Thoracic aorta (tissue), 2 donors: ENCODE data around the gene TIMM9. TPM values are rescaled to one million over a fixed set of nuclear protein-coding genes. Genes with fewer than 3 reads are reported as not detected.

Experiments used
- ATAC-seq: fragments of 150-250 bp; one replicate; pipeline ENCODE4 v1.8.0; 2017; ENCODE audit warnings: low read depth; ENCODE audit not compliant: insufficient number of reproducible peaks, low FRiP score
- DNase-seq: peaks from one replicate; pipeline ENCODE4 v3.0.0-alpha.2; 2020; ENCODE audit warnings: low spot score
- H3K27ac ChIP-seq, 2 donors: fragments of 200-600 bp; sonication (generic); 1 replicate in 1 of 2; 2 replicates in 1 of 2; pipeline ENCODE4 v1.5.1; 2016; ENCODE audit warnings: mild to moderate bottlenecking in 2 of 2, moderate library complexity in 2 of 2
- H3K27me3 ChIP-seq: fragments of 200-600 bp; sonication (generic); replicated peaks from 2 replicates; pipeline ENCODE4 v1.6.0; 2016; ENCODE audit warnings: mild to moderate bottlenecking; ENCODE audit not compliant: insufficient read depth
- H3K36me3 ChIP-seq: fragments of 200-600 bp; sonication (generic); one replicate; pipeline ENCODE4 v1.5.1; 2016
- H3K4me1 ChIP-seq, 2 donors: fragments of 200-600 bp; sonication (generic); 1 replicate in 1 of 2; 2 replicates in 1 of 2; pipeline versions ENCODE4 v1.5.1 to v1.6.0; 2016; ENCODE audit warnings: low read depth in 2 of 2, mild to moderate bottlenecking in 1 of 2; ENCODE audit not compliant: control insufficient read depth in 1 of 2
- H3K4me3 ChIP-seq: fragments of 200-600 bp; sonication (generic); 2 replicates; pipeline ENCODE4 v1.5.1; 2016; ENCODE audit warnings: mild to moderate bottlenecking
- H3K9me3 ChIP-seq: fragments of 200-600 bp; sonication (generic); 2 replicates; pipeline ENCODE4 v1.5.1; 2016
- total RNA-seq, 2 donors: library from RNA; depleted of rRNA; stranded (reverse); fragments of >200 nt; gene quantifications; one replicate each; pipeline versions ENCODE4 v1.1.0 to v1.2.3, GENCODE V29; 2016
- TF ChIP-seq, protein P1 (sequence below): fragments of 200-600 bp; sonication (generic); IDR thresholded peaks from one replicate; pipeline ENCODE4 v1.5.1; 2019; ENCODE audit warnings: antibody characterized with exemption

The TIMM9 gene, protein sequence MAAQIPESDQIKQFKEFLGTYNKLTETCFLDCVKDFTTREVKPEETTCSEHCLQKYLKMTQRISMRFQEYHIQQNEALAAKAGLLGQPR
- total RNA-seq = 10 to 100 TPM; 43.9 to 87.1 TPM

DNA sequence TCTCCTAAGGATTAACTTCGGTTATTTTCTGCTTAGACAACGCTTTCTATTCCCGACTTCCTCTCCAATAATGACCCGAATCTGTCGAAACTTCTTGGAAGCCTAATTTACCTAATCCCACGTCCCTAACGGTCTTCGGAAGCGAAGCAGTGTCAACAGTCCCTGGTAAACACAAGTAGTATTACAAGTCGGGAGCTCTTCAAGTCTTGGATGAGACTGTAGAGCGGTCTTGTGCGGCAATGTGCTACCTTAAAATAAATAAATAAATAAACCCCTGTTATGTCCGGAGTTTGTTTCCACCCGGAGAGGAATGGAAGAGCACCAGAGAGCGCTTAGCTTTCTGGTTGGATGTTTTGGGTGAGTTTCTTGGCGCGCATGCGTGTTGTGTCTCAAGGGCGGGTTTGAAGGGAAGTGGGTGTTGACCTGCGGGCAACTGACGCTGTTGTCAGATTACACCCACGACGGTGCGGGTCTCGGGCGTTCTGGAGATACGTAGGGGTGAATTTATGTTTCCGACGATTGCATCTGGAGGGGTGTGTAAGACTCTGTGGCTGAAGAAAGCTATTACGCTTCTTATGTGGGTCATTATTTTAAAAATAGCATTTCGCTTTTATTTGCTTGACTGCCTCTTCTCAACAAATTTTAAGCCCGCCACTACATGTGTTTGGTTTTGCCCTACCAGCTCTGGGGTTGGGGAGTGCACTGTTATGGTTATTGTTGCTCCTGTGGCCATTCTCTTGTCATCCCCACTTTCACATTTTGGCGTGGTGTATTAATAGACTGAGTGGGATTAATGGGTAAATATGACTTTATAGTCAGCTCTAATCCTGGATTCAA lies at the start of gene TIMM9, which contains the start of gene KIAA0586:
Gene TIMM9, minus strand, starts transcription at position 251 of the 837 bp plus-strand sequence. CDS start 15,586 bp downstream, outside the sequence.
Gene KIAA0586, plus strand, starts transcription at position 439 of the 837 bp plus-strand sequence. CDS start 546 bp downstream, outside the sequence.
- DNase-seq (peak; percentile 95), ATAC-seq (peak; percentile 99)
- H3K4me3 ChIP-seq = peak within 1 kb of the TSS; percentile 95
- H3K27me3 ChIP-seq = no peaks in the 10 kb centered on the region
- H3K27ac ChIP-seq = peak within 1 kb of the TSS; percentile 92 to 96
- no peaks in the 10 kb centered on the region for H3K9me3 ChIP-seq
- TF ChIP-seq, protein P1, sequence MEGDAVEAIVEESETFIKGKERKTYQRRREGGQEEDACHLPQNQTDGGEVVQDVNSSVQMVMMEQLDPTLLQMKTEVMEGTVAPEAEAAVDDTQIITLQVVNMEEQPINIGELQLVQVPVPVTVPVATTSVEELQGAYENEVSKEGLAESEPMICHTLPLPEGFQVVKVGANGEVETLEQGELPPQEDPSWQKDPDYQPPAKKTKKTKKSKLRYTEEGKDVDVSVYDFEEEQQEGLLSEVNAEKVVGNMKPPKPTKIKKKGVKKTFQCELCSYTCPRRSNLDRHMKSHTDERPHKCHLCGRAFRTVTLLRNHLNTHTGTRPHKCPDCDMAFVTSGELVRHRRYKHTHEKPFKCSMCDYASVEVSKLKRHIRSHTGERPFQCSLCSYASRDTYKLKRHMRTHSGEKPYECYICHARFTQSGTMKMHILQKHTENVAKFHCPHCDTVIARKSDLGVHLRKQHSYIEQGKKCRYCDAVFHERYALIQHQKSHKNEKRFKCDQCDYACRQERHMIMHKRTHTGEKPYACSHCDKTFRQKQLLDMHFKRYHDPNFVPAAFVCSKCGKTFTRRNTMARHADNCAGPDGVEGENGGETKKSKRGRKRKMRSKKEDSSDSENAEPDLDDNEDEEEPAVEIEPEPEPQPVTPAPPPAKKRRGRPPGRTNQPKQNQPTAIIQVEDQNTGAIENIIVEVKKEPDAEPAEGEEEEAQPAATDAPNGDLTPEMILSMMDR = no peak
- no peaks in the 10 kb centered on the region for H3K36me3 ChIP-seq
- peaks cover 13 to 34% of the 10 kb centered on the region in 2 donors for H3K4me1 ChIP-seq

DNA sequence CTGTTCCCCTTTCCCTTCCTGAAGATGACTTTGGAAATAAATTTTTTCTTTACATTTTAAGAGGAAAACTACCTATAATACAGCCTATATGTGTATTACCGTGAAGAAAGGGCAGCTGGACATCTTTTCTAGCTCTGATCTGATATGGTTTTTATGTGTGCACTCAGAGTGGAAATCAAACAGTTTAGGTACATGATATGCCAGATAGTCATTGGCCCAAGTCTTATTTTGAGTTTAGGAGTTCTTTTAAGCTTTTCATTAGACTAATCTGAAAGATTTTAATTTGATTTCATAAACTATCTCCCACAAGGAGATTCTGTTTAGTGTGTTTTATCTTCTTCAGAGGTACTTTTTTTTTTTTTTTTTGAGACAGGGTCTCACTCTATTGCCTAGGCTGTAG lies 49.0 kb upstream of the TIMM9 start:
- H3K9me3 ChIP-seq = no peaks in the 10 kb centered on the region
- no peak for ATAC-seq
- TF ChIP-seq, protein P1 = no peak
- H3K27me3 ChIP-seq = no peaks in the 10 kb centered on the region
- H3K4me1 ChIP-seq = no peaks in the 10 kb centered on the region
- no peak for DNase-seq
- H3K4me3 ChIP-seq = no peak overlapping the region
- H3K27ac ChIP-seq = no peak overlapping the region
- H3K36me3 ChIP-seq = peaks cover 5% of the 10 kb centered on the region

DNA sequence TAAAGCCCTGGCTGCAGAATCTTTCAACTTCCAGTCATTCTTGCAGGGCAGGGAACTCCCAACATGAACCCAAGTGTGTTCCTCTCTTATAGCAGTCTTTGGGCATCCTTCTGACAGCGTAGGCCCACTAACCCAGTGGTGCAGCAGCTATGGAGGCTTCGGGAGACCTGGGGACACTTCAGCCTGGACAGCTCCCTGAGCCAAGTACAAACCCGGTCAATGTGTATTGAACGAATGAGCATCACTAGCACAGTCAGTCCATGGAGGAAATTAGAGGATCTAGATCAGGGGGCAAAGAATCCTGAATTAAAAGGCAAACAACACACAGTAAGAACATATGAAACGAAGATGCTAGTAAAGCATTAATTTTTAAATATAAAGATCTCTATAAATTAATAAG lies 42.0 kb upstream of the TIMM9 start:
- no peak for ATAC-seq
- H3K27ac ChIP-seq = no peak overlapping the region
- TF ChIP-seq, protein P1 = no peak
- H3K36me3 ChIP-seq = peaks cover 9% of the 10 kb centered on the region
- no peaks in the 10 kb centered on the region for H3K27me3 ChIP-seq
- no peak for DNase-seq
- H3K4me1 ChIP-seq = no peaks in the 10 kb centered on the region
- no peaks in the 10 kb centered on the region for H3K9me3 ChIP-seq
- H3K4me3 ChIP-seq = no peak overlapping the region

DNA sequence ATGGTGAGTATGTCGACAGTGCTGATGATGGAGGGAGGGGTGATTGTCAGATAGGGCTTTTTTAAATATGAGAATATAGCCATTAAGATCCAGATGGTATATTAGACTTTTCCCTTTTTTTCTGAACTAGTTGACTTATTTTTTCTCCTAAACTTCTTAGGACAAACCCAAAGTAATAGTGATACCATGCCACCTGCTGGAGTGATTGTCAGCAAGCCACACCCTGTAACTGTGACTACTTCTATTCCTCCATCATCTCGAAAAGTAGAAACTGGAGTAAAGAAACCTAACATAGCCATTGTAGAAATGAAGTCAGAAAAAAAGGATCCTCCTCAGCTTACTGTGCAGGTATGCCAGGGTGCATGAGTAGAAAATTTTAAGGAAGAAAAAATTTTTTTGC lies 40.2 kb upstream of the TIMM9 start:
- H3K4me3 ChIP-seq = no peak overlapping the region
- H3K4me1 ChIP-seq = no peaks in the 10 kb centered on the region
- peaks cover 17% of the 10 kb centered on the region for H3K36me3 ChIP-seq
- TF ChIP-seq, protein P1 = no peak
- DNase-seq = no peak
- H3K27me3 ChIP-seq = no peaks in the 10 kb centered on the region
- H3K9me3 ChIP-seq = no peaks in the 10 kb centered on the region
- no peak for ATAC-seq
- H3K27ac ChIP-seq = no peak overlapping the region

DNA sequence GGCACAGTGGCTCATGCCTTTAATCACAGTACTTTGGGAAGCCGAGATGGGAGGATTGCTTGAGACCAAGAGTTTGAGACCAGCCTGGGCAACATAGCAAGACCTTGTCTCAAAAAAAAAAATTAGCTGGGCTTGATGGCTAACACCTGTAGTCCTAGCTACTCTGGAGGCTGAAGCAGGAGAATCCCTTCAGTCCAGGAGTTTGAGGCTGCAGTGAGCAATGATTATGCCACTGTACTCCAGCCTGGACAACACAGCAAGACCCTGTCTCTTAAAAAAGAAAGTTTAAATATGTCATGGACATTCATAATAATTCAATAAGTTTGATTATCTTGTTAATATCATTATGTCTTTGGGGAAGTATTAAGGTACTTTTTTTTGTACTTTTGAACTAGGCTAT lies 39.1 kb upstream of the TIMM9 start:
- Histone ChIP-seq H3K27me3 (no peaks in the 10 kb centered on the region), H3K36me3 (peaks cover 21% of the 10 kb centered on the region), H3K9me3 (no peaks in the 10 kb centered on the region), H3K4me3 (no peak overlapping the region), H3K27ac (no peak overlapping the region), H3K4me1 (no peaks in the 10 kb centered on the region)
- TF ChIP-seq, protein P1 = no peak
- no peak for ATAC-seq
- no peak for DNase-seq
